GM03348 (cell line): Measurements from ENCODE around the gene RAPGEF1.

ENCODE experiments used
- DNase-seq: peaks from one replicate; pipeline ENCODE4 v3.0.0; 2012; ENCODE audit warnings: low spot score

RAPGEF1 gene

GRCh38 chr9:131704988-131705387 lies 34.9 kb downstream of the RAPGEF1 start:
- DNase-seq = no peak

DNA sequence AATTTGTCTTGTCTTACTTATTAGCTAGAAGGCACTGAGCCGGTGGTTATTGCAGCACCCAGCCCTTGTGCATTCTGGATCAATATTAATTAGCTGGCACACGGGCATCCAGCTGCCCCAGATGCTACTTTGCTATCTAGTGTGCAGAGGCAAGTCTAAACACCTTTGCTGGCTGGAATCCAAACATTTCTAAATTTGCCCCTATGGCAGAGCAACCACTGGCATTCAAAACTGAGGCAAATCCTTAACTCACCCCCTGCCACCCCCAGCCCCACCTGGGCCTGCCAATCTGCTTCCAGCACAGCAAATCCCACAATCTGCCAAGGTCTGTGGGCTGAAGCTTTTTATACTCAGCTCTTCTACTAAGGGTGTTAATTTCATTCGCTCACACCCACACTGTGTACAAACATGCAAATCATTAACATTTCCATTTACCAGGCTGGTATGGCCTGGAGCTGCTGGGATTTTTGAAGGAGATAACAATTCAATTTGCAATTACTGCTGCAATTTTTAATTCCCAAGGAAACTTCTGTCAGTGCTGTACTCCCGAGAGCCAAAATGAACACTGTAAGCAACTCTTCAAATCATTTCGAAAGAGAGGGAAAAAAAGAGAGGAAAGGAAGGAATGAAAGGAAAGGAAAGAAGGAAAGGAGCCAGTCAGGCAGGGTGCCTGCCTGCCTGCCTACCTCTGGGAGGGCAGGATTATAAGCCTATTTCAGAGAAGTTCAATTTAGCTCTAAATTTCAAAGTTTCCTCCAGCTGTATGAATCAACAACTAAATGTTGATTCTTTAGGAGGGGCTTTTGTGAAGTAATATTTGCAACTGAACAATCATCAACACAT lies 35.5 kb downstream of the RAPGEF1 start:
- DNase-seq = no peak

GRCh38 chr9:131703697-131704096 lies 36.2 kb downstream of the RAPGEF1 start:
- DNase-seq = no peak

GRCh38 chr9:131702911-131703310 lies 37.0 kb downstream of the RAPGEF1 start:
- DNase-seq = no peak

- no peak for DNase-seq
Observed at GRCh38 chr9:131701789-131702337, 38.0 kb downstream of the RAPGEF1 start.

- no peak for DNase-seq
Observed at GRCh38 chr9:131701436-131701781, 38.5 kb downstream of the RAPGEF1 start.

- DNase-seq = no peak
Observed at GRCh38 chr9:131700765-131701435, 39.0 kb downstream of the RAPGEF1 start.

GRCh38 chr9:131700076-131700475 lies 39.8 kb downstream of the RAPGEF1 start:
- DNase-seq = no peak

- DNase-seq = no peak
Observed at GRCh38 chr9:131698618-131698985, 41.3 kb downstream of the RAPGEF1 start.

GRCh38 chr9:131697908-131698617 lies 41.8 kb downstream of the RAPGEF1 start:
- DNase-seq = no peak

GRCh38 chr9:131697097-131697496 lies 42.8 kb downstream of the RAPGEF1 start:
- DNase-seq = no peak

GRCh38 chr9:131695836-131696460 lies 43.9 kb downstream of the RAPGEF1 start:
- DNase-seq = no peak

- no peak for DNase-seq
Observed at GRCh38 chr9:131695366-131695765, 44.5 kb downstream of the RAPGEF1 start.

DNA sequence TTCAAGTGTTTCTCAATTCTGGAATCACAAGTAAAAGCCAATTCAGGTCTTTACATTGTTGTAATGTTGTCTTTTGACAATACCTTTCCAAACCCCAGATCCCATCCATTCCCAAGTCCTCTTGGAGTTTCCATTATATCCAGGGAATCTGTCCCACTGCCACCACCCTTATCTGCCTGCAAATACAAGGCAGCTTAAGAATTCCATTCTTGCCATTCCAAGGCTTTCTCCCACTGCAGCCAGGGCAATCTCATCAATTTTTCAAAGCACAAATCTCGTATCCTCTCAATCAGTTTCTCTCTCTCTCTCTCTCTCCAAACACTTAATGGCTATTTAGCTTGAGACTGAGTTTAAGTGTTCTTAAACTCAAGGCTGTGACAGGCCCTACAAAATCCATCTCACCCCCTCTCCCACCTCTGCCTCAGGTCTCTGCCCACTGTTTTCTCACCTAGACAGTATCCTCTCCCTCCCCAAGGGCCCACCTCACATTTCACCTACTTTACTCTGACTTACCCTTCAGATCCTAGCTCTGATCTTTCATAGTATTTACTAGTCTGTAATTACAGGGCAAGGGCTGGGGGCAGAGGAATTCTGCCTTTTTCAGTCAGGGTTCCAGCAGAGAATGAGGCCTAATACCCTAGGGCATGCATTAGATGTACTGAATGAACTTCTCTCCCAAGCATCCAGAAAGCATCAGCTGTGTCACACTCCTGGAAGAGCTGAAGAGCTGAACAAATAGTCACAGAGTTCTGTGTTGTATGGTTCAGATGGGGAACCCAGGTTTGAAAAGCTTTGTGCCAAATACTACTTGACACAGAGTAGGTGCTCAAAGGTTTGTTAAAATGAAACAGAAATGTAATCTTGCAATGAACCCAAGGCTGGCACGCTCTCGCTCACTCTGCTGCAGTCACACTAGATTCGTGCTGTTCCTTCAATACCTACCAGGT lies 46.0 kb downstream of the RAPGEF1 start:
- DNase-seq = no peak

DNA sequence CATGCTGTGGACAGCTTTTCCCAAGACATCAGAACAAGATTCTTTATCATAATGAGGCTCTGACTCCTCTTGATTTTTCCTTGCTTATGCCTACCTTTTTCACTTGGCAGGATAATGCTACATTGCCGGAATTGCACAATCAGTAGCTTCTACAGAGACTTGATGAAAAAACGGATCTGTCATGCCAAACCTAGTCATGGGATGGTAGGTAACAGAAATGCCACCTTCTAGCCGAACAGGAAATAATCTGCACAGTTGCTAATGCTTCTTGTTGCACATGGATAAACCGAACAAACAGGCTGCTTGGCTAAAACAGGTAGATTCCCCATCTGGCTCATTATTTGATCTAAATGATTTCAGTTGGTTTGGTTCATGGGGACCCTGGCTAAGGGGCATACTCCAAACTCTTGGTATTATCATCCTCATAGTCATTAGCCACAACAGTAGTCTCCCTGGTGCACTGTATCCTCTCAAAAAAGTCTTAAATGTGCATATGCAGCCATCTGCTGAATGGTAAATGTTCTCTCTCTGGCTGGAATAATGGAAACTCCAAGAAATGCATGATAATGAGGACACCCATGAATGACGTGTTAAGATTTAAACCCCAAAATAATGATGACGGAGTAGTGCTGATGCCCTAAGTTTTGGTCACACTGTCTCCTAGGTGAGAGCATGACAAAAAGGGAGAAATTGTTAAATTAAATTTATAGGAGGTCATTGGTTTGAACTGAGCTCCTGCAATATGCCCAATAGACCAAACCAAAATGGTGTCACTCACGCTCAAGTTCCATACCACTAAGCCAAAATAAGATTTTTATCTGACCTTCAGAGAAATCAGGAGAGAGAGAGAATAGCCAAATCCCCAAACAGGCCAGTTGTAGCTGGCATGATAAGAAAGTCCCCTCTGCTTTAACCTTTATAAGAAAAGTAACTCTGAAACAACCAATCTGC lies 47.0 kb downstream of the RAPGEF1 start:
- no peak for DNase-seq

DNA sequence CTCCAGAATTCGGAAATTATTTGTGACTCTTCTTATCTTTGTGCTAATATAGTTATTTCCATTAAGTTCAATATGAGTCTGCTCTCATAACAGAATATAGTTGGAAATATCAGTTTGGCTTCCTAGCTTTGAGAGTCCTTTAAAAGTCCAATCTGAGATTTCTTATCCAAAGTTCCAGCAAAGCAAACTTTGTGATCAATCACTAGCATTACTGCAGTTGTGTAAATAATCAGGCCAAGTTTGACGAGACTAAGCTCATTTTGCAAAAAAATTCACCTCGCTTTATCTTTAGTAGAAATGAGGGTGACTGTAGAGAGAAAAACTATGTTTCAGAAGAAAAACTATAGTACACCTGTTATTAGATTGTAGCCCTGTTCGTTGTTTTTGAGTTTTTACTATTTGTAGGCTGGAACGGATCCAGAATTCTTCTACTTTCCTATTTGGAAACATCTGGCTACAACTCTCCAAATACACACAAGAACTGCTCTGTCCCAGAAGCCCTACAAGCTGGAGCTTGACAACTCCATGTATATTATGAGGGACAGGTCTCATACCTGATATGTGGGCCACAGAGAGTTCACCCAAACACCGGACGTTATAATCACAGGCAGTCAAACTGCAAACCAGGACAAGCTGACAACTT lies 47.8 kb downstream of the RAPGEF1 start:
- no peak for DNase-seq

GRCh38 chr9:131690941-131691573 lies 48.8 kb downstream of the RAPGEF1 start:
- DNase-seq = no peak

DNA sequence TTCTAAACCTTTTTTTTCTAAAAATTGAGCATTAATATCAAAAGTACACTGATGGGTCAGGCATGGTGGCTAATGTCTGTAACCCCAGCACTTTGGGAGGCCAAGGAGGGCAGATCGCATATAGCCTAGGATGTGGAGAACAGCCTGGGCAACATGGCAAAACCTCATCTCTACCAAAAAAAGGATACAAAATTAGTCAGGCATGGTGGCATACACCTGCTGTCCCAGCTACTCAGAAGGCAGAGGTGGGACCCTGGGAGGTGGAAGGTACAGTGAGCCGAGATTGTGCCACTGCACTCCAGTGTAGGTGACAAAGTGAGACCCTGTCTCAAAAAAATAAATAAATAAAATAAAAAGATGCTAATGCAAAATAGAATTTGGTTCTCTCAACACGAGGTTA lies 49.4 kb downstream of the RAPGEF1 start:
- DNase-seq = no peak

- DNase-seq = no peak
Observed at GRCh38 chr9:131688377-131688776, 51.5 kb downstream of the RAPGEF1 start.
